Activated T-cell treated with anti-CD3 and anti-CD28 coated beads for 48 hours (primary cell): ENCODE results near the gene DBNDD1.
"Not testable (repeated sequence)": the region's sequence is repeated elsewhere in the genome, so short reads cannot be mapped to it uniquely, and the experiment has no call there.

Source experiments
- DNase-seq: peaks from one replicate; pipeline ENCODE4 v3.0.0-alpha.2; 2020; ENCODE audit warnings: low read depth

DBNDD1 gene

DNA sequence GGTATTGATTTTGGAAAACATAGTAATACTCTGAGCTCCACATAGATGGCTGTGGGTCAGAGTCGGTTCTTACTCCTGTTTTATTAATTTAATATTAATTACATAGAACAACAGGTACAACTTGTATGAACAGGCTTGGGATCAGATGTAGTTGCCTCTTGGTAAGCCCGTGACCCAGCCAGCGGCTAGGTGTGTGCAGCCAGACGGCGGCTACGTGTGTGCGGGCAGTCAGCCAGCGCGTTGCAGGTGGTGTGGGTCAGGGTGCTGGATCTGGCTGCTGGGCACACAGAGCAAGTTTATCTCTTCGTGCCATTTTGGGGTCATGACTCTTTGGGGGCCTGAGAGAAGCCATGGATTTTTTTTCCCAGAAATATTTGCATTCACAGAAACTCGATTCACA, 30.3 kb downstream of the DBNDD1 start:
- no peak for DNase-seq

DNA sequence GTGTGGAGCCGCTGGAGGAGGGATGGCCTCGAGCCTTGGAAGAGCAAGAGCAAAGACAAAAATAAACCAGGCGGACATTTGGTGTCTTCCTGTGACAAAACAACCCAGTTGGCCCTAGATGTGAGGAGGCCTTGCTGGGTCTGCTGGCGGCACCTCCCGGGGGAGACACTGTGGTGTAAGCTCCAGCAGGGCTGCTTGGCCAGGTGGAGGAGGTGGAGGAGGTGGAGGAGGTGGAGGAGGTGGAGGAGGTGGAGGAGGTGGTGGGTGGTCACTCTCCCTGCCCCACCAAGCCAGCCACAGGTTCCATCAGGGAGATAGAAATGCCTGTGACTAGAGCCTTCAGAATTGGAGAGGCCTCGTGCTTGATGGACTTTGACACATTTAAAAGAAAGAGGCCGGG, 32.1 kb downstream of the DBNDD1 start:
- DNase-seq: no peak

DNA sequence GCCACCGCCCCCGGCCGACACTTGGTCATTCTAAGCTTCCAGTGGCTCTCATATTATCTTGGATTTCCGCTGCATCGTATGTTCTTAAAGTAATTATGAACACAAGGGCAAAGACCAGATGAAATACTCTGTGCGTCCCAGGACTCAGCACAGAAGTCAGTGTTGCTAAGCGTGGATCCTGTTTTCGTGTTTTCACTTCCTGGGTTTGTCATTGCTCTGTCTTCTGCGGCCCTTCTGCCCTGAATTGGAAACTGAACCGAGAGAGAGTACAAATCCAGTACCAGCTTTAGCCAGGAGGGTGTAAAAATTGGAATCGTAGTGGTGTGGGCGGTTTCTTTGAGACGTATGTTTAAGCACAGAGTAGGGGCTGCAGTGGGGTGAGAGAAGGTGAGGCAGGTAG, 32.7 kb downstream of the DBNDD1 start:
- no peak for DNase-seq

DNA sequence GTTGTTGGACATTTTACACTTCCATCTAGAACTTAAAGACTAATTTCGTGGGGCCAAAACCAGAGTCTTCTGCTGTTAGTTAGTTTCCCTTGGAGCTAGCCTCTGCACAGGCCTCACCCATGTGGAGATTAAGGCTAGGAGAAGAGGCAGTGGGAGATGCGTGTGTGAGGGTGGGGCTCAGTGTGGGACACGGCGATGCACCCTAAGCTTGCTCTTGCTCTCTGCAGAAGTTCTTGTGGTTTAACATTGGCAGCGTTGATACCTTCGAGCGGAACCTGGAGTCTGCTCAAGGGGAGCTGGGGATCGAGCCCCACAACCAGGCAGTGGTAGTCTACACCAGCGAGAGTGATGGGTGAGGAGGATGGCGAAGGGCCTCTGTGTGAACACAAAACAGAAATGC, 34.0 kb downstream of the DBNDD1 start:
- no peak for DNase-seq

DNA sequence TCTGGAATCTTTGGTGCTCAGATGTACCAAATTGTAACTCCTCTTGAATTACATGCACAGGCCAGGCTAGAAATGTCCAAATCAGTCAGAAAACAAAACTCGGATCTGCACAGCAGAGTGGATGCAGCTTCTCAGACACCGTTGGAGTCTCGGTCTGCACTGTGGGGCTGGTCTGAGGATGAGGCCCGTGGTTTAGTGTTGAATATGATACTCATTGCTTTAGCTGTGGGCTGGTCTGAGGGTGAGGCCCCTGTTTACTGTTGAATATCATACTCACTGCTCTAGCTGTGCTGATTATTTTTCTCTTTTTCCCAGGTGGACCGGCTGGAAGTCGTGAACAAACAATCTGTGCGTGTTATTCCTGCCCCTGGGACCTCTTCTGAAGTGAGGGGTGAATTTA, 35.0 kb downstream of the DBNDD1 start:
- DNase-seq: no peak

DNA sequence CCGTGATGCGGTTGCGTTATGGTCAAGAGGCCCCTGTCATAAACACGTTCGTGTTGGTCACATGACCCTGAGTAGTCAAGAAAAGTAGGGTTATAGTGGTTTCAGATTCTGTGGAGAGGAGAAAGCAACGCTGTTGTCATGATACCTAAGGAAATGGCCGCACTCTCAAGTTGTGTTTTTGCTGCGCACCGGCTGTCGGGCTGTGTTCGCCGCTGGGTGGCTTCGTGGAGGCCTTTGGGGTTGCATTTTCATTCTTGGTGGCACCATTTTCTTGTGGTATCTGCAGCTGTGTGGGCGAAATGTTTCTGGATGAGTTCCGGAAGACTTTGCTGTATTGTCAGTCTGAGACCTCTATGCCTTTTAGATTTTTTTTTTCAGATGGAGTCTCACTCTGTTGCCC, 35.7 kb downstream of the DBNDD1 start:
- no peak for DNase-seq

DNA sequence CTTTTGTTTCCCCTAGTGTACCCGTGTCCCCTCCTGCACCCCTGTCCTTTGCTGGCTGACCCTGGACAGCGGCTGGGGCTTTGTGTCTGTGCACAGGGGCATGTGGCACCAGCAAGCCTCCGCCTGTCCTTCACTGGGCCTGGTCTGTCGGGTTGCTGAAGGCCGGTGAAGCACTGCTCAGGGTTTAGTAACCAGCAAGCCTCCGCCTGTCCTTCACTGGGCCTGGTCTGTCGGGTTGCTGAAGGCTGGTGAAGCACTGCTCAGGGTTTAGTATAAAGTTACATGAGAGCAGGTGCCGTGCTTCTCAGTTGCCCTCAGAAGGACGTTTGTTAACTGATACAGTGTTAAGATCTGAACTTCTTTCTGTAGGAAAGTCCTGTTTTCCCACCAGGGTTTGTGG, 36.9 kb downstream of the DBNDD1 start:
- no peak for DNase-seq

DNA sequence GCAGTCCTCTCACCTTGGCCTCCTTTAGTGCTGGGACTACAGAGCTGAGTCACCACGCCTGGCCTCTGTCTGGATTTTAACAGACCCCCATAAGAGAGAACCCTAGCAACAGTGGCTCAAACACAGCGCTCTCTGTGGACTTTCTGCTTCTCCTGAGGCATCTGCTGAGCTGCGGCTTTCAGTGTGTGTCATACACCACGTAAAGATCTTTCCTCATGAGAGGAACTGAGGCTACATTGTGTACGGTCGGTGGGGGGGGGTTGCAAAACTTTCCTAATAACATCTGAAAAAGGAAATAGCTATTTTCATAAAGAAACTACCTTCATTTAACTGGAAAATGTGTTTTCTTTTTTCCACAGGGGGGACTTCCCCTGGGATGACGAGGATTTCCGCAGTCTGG, 37.8 kb downstream of the DBNDD1 start:
- no peak for DNase-seq

DNA sequence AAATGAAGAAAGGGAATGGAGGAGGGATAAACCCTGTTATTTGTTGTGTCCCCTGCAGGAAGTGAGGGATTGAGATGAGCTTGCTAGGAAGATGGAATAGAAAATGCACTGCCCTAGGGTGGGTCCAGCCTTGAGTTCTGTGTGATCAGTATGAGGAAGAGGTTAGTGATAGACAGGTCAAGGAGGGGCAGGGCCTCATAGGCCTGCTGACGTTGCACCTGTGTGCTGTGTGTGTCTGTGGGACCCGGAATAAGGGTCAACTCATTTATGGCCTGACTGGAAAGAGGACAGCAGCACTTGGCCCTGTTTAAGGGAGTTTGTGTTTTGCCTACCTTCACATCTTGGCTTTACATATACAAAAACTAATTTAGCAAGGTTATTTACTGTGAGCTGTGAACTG, 44.4 kb downstream of the DBNDD1 start:
- no peak for DNase-seq

DNA sequence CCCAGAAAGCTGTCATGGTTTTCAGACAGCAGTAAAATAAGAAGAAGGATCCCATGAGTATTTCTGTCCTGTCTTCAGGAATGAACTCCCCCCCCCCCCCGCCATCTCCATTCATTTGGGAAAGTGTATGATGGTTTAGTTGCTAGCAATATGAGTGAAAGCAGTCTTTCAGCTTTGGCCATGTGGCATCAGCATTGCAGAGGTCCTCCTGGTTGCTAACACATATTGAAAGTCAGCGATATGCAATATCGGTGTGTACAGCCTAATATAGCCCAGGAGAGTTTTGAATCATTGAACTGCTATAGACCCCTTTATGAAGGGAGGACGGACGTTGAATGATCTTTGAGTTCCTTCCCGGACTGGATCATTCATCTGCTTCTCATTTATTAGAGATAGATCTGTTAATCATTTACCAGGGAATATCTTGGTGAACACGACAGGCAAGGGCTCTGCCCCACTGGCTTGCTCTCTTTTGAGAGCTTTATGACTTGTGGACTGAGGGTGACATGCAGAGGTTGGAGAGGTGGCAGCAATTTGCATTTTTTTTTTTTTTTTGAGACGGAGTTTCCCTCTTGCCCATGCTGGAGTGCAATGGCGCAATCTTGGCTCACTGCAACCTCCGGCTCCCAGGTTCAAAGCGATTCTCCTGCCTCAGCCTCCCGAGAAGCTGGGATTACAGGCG, 45.5 kb downstream of the DBNDD1 start:
- no peak for DNase-seq

DNA sequence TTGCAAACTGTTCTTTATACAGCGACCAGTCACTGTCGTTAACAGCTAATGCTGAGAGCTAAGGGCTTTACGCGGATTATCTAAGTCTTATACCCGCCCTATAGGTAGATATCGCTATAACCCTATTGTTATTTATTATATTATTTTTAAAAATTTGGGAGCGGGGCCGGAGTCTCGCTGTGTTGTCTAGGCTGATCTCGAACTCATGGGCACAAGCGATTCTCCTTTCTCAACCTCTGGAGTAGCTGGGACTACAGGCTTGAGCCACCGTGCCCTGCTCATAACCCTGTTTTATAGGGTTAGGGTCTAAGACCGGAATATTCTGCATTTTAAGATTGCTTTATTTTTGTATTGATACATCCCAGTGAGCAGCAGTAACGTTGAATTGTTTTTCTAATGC, 46.0 kb downstream of the DBNDD1 start:
- no peak for DNase-seq

DNA sequence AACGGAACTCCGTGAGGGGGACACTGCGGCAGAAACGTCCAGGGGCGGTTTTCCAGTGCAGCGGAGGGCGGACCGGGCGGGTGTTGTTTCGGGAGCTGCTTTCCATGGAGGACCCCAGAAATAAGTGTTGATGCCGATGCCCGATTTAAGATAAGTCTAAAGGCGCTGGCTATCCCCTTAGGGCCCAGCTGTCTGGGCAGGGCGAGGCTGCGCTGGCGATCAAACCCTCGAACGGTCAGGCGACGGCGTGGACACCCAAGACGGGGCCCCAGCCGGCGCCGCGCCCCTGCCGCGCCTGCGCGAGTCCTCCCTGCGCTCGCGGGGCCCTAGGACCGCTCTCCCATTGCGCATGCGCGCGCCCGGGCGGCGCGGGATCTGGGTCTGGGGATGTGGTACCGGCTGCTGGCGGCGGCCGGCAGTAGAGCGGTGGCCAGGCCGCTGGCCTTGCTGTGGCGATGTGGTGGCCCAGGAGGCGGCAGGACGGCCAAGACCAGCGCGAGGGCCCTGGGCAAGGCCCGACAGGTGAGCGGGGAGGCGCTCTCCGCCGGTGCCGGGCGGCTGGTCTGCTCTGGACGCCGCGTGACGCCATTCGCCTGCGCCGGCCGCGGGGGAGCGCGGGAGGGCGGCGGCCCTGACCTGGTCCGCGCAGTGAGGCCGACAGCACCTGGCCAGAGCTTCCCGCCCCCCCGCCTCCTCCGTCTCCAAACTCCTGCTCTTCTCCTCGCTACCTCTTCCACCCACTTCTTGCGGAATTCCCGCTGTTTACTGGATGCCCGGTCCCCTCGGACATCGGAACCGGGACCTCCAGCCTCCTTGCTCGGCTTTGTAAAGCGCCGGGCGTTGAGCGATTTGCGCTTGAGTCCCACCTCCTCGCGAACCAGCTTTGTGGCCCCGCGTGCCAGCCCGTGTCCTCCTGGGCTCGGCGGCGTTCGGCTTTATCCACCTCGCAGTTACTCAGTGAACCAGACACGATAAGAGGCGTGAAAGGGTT, 46.7 kb downstream of the DBNDD1 start:
- DNase-seq: peak; percentile 93

DNA sequence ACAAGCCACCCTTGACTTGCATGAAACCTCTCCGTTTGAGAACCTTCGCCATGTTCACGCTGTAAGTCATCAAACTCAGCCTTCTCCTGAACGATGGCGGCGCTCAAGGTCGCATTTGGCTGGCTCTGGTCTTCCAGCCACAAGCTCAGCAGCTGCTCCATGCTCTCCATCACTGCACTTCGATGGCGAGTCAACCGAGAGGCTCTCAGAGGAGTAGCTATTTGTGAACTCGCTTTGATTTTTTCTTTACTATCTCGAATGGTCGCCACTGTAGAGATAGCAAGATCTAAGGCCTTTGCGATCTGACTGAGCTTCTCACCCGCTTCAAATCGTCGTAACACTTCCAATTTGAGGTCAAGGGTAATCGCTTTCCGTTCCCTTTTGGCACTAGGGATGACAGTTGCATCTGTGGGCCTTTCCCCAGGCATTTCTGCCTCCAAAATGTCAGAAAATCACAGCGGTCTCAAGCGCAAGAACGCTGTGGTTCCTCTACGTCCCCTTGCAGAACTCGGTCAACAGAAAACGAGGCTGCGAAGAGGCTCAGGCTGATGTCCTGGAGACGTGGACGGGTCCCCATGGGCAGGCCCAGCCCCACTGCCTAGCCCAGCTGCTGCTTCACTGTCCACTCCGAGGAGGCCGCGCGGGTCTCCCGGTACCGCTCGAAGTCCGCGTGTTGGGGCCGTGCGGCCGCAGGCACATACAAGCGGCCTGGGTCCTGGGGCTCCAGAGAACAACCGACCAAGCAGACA, 47.6 kb downstream of the DBNDD1 start:
- DNase-seq: no peak

DNA sequence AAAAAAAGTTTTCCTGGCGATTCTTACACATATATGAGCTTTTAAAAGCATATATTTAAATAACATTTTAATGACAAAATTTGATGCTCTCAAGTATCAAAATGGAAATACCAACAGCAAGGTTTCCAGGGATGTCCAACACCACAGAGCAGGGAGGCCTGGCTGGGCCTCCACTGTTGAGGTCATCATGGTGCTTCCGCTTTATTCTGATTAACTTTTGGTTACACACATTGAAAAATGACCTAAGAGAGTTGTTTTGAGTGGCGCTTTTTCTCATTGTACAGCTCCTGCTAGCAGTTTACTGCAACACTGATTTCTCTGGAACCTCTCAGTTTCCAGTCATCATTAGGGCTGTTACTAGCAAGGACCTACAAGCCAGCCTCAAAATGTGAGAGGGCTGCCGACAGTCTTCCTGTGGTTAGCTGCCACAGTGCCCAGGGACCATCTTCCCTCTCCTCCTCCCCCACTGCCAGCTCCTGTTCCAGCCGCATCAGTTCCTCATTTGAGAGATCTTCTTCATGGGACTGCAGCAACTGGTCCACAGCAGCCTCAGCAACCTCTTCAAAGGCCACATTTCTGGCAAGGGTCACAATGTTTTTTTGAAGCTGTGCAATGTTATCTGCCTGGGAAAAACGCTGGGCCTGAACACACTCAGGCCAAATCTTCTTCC, 49.4 kb downstream of the DBNDD1 start:
- no peak for DNase-seq

DNA sequence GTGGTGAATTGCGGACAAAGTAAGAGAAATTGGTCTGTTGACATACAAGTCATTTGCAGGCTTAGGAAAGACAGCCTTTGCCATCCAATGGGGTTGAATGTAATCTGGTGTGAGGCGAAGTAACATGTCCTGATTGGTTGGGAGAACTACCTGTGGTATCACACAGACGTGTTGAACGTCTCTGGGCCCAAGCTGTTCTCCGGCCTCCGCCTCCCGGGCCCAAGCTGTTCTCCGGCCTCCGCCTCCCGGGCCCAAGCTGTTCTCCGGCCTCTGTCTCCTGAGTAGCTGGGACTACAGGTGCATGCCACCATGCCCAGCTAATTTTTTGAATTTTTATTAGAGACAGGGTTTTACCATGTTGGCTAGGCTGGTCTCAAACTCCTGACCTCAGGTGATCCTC, 51.2 kb downstream of the DBNDD1 start:
- not testable (repeated sequence) for DNase-seq

DNA sequence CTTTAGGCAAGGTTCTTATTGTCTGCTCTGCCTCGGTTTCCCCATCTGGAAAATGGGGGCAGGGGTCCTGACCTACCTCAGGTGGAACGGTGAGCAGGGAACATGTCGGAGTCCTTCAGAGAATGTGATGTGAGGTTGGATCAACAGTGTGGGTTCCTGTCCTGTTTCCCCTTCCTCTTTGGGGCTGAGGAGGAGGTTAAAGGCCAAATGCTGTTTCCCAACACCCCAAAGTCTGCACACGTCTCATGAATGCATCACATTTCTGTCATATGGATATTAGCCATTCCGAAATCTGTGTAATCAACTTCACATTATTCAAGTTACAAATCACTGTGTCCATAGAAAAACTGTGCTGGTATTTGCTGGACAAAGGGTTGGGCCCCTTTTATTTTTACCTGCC, 51.8 kb downstream of the DBNDD1 start:
- DNase-seq: not testable (repeated sequence)

DNA sequence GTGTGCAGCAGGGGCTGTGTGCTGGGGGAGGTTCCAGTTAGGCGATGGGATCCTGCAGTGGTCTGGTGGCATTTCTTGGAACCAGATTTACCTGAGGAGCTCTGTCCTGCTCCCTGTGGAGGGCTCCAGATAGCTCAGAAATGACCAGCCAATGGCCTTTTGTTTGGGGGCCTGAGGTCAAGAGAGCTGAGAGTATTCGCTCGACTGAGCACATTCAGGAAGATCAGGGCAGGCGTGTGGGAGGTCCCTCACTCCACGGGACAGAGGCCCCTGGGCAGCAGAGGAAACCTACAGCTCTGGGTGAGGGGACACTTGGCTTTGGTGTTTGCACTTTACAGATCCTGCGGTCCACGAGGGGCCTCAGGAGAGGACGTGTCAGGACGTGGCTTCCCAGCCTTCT, 52.5 kb downstream of the DBNDD1 start:
- DNase-seq: no peak

DNA sequence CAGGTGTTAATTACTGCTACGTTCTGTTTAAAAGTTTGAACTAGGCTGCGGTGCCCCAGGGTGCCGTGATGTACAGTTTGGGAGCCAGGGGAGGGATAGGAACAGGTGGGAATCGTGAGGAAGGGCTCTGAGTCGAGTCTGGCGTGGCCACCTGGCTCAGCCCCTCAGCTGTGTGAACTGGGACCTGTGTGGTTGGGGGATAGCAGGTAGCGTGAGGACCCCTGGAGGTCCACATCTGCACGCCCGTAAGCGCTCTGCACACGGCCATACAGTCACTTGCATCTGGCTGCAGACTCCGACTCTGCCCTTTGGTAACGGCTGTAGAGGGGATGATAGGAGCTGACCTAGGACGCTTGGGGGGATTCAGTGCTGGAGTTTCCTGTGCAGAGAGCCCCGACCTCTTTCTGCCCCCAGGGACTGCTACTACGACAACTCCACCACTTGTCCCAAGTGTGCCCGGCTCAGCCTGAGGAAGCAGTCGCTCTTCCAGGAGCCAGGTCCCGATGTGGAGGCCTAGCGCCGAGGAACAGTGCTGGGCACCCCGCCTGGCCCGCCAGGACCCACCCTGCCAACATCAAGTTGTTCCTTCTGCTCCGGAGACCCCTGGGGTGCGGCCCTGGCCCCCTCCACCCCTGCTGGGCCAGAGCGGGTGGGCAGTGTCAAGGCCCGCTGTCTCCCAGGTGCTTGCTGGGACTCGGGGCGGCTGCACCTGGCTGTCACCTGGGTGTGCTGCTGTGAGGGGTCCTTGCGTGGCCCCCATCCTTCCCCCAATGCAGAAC, 53.6 kb downstream of the DBNDD1 start:
- DNase-seq: no peak

DNA sequence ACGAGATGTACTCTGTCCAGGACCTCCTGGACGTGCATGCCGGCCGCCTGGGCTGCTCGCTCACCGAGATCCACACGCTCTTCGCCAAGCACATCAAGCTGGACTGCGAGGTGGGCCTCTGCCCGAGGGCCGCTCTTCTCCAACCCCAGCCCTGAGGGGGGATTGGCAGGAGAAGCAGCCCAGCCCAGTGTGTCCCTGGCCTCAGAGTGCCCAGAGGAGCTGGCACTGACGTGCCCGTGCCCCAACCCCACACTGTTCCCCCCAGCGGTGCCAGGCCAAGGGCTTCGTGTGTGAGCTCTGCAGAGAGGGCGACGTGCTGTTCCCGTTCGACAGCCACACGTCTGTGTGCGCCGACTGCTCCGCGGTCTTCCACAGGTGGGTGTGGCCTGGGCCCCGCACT, 55.1 kb downstream of the DBNDD1 start:
- no peak for DNase-seq

DNA sequence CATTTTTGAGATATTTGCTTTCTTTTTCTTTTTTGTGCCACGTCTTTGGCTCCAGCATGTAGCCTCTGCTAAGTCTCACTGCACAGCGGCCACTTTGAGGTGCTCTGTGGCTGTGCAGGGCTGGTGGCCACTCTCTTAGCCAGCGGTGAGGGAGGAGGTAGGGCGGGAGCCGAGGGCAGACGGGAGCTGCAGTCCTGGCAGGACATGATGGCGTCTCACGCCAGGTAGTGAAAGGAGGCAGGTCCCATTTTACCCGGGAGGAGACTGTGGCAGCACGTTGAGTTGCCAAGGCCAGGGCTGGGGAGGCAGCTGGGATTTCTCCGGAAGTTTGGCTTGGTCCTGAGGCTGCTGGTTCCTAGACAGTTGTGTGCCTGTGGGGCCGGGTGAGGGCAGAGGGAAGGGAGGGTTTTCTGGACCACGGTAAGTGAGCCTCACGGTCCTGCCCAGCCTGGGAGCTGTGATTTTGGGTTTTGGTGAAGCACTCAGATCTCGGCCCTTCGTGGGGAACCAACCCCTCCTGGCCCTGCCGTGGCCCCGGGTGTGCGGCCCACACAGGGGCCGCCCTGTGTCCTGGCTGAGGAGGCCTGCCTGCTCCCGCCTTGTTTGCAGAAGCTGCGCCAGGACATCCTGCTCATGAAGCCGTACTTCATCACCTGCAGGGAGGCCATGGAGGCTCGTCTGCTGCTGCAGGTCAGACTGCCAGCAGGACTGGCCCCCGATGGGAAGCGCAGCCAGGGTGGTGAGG, 56.3 kb downstream of the DBNDD1 start:
- DNase-seq: no peak

DNA sequence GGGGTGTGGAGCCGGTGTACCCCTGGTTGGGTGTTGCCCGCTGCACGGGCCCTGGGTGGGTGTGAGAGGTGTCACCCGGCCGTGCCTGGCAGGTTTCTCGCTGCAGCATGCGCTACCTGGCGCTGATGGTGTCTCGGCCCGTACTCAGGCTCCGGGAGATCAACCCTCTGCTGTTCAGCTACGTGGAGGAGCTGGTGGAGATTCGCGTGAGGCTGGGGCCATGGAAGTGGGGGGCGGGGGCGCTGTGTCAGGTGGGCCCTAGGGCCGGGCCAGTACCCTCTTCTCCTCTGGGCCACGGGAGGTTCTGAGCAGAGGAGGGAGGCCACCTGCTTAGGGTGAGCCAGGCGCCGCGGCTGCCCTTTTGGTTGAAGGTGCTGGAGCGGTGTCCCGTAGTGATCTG, 57.3 kb downstream of the DBNDD1 start:
- DNase-seq: no peak
